GM12878 (cell line): ENCODE measurements around the gene FBXL14. TPM values are rescaled to one million over a fixed set of nuclear protein-coding genes. Genes with fewer than 3 reads are reported as not detected.

Experiments
- CREM ChIP-seq: IDR thresholded peaks from 2 replicates; pipeline ENCODE4 v1.6.1; 2014; ENCODE audit warnings: antibody characterized with exemption, low read depth
- IKZF2 ChIP-seq, 2 experiments: fragments of 450-650 bp; IDR thresholded peaks; 2 replicates each; pipeline ENCODE4 v1.6.1; 2017; ENCODE audit warnings: mild to moderate bottlenecking in 2 of 2, moderate library complexity in 2 of 2
- NFXL1 ChIP-seq: fragments of 450-650 bp; IDR thresholded peaks from 2 replicates; pipeline ENCODE4 v1.6.1; 2017; ENCODE audit warnings: antibody characterized with exemption, mild to moderate bottlenecking, borderline replicate concordance
- polyA plus RNA-seq, 11 experiments: library from polyadenylated mRNA; depleted of rRNA in 4 of 11; unstranded in 6 of 11; stranded (reverse) in 5 of 11; fragments of >200 nt; fragmentation: Nextera tagmentation in 4 of 11; fragmentation: Illumina TruSeq in 1 of 11; extraction: Ambion mirVana in 4 of 11; extraction: Trizol in 1 of 11; gene quantifications; 1 replicate in 1 of 11; 2 replicates in 10 of 11; pipeline versions ENCODE4 v1.2.1 to v1.2.3, GENCODE V29; 2011 to 2016; ENCODE audit warnings: inconsistent platforms in 2 of 11, missing spikeins in 2 of 11, low read depth in 1 of 11
- total RNA-seq, 4 experiments: library from RNA; depleted of rRNA in 3 of 4; stranded (reverse); fragments of >200 nt in 3 of 4; fragmentation: Illumina TruSeq in 1 of 4; extraction: Trizol in 1 of 4; gene quantifications; 2 replicates each; pipeline versions ENCODE4 v1.2.1 to v1.2.3, GENCODE V29; 2013 to 2021
- TF ChIP-seq, protein P1 (sequence below): fragments of 450-650 bp; IDR thresholded peaks from 2 replicates; pipeline ENCODE4 v1.6.1; 2017; ENCODE audit warnings: borderline replicate concordance
- TF ChIP-seq, protein P2 (sequence below): IDR thresholded peaks from 2 replicates; pipeline ENCODE4 v1.6.1; 2011; ENCODE audit warnings: mild to moderate bottlenecking, low read depth, low read length, moderate library complexity; ENCODE audit not compliant: insufficient replicate concordance
- TF ChIP-seq, protein P3 (sequence below): fragments of 450-650 bp; IDR thresholded peaks from 2 replicates; pipeline ENCODE4 v1.6.1; 2017; ENCODE audit warnings: mild to moderate bottlenecking, low read depth, inconsistent platforms; ENCODE audit not compliant: poor library complexity, severe bottlenecking

FBXL14 gene
- total and polyA plus RNA-seq, 10 of the 15 experiments (the other 5 are each of a cell fraction or from before 2014, with no cell fraction given), result 0.44 to 19.0 (median 2.9) TPM

DNA sequence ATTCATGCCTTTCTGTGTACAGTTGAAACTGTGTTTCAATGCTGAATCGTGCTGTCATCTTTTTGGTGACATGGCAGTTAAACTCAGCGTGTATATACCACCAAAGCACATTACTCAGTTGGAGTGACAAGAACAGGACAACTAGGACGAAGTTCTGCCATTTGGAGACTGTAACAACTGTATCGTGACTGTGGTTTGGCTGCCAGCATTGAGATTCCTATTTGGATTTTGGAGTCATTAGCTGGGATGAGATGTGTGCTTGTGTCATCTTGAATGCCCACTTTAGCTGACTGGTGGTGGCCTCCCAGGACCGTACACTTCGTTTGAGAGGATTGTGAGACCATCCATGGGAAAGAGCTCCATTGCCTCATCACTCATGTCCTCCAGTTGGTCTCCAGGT lies 42.9 kb downstream of the FBXL14 start (continued):
- TF ChIP-seq, protein P1, sequence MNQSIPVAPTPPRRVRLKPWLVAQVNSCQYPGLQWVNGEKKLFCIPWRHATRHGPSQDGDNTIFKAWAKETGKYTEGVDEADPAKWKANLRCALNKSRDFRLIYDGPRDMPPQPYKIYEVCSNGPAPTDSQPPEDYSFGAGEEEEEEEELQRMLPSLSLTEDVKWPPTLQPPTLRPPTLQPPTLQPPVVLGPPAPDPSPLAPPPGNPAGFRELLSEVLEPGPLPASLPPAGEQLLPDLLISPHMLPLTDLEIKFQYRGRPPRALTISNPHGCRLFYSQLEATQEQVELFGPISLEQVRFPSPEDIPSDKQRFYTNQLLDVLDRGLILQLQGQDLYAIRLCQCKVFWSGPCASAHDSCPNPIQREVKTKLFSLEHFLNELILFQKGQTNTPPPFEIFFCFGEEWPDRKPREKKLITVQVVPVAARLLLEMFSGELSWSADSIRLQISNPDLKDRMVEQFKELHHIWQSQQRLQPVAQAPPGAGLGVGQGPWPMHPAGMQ, result no peak
- TF ChIP-seq CREM (no peak), IKZF2 (IDR thresholded peaks at IDR 0.05) (no peak), NFXL1 (no peak)
- TF ChIP-seq, protein P2, sequence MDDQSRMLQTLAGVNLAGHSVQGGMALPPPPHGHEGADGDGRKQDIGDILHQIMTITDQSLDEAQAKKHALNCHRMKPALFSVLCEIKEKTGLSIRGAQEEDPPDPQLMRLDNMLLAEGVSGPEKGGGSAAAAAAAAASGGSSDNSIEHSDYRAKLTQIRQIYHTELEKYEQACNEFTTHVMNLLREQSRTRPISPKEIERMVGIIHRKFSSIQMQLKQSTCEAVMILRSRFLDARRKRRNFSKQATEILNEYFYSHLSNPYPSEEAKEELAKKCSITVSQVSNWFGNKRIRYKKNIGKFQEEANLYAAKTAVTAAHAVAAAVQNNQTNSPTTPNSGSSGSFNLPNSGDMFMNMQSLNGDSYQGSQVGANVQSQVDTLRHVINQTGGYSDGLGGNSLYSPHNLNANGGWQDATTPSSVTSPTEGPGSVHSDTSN, result no peak
- TF ChIP-seq, protein P3, sequence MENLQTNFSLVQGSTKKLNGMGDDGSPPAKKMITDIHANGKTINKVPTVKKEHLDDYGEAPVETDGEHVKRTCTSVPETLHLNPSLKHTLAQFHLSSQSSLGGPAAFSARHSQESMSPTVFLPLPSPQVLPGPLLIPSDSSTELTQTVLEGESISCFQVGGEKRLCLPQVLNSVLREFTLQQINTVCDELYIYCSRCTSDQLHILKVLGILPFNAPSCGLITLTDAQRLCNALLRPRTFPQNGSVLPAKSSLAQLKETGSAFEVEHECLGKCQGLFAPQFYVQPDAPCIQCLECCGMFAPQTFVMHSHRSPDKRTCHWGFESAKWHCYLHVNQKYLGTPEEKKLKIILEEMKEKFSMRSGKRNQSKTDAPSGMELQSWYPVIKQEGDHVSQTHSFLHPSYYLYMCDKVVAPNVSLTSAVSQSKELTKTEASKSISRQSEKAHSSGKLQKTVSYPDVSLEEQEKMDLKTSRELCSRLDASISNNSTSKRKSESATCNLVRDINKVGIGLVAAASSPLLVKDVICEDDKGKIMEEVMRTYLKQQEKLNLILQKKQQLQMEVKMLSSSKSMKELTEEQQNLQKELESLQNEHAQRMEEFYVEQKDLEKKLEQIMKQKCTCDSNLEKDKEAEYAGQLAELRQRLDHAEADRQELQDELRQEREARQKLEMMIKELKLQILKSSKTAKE, result no peak
